Activated CD8-positive, alpha-beta memory T cell treated with anti-CD3 and anti-CD28 coated beads for 48 hours (primary cell): Measurements from ENCODE around the gene TPGS1.

Experiments used
- DNase-seq, 3 experiments: peaks; one replicate each; pipeline ENCODE4 v3.0.0-alpha.2; 2020; ENCODE audit warnings: low read depth in 2 of 3, low spot score in 2 of 3

Gene TPGS1

DNA sequence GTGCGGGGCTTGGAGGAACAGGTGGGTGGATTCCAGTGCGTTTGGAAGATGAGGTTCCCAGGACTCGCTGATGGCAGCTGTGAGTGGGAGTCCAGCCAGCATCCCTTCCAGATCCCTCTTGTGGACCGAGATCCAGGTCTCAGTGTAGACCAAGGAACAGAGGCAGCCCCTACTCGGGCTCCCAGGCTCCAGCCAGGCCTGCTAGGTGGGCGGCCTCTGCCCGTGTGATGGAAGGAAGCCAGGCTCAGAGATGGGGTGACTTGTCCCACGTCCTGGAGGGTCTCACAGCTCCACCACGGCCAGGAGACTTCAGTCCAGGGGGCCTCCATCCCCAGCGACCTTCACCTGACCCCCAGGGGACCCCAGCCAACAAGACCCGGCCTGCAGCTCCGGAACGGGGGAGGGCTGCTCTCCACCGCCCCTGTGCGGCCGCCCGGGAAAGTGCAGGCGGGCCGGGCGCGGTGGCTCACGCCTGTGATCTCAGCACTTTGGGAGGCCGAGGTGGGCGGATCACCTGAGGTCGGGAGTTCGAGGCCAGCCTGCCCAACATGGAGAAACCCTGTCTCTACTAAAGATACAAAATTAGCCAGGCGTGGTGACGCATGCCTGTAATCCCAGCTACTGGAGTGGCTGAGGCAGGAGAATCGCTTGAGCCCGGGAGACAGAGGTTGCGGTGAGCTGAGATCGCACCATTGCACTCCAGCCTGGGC lies 11.7 kb upstream of the TPGS1 start:
- DNase-seq, result peak; percentile 38 to 52 (median 42)

DNA sequence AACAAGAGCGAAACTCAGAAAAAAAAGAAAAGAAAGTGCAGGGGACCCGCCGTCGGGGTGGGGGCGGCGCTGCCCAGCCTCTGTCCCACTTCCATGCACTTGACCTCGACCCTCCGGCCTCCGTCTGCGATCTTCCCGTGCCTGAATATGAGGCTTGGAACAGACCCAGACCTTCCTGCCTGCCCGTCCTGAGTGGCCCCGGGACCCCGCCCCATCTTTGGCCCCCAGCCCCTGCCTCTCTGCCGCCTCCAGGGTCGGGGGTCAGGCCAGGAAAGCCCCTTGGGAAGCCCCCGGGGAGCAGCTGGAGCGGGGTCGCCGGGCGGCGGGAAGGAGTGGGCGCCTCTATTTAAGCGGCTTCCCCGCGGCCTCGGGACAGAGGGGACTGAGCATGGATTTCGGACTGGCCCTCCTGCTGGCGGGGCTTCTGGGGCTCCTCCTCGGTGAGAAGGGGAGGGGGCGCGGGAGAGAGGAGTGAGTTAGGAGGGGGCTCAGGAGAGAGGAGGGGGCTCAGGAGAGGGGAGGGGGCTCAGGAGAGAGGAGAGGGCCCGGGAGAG lies 11.1 kb upstream of the TPGS1 start, which contains the start of gene MADCAM1:
Gene MADCAM1 (plus strand): TSS at position 375 of the 554 bp plus-strand sequence. CDS start 14 bp downstream, at position 389.
- DNase-seq, result no peak

DNA sequence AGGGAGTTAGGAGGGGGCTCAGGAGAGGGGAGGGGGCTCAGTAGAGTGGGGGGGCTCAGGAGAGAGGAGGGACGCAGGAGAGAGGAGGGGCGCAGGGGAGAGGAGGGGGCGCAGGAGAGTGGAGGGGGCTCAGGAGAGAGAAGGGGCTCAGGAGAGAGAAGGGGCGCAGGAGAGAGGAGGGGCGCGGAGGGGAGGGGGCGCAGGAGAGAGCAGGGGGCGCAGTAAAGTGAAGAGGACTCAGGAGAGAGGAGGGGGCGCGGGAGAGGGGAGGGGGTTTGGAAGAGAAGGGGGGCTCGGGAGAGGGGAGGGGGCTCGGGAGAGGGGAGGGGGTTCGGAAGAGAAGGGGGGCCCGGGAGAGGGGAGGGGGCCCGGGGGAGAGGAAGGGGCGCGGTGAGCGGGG lies 10.3 kb upstream of the TPGS1 start:
- DNase-seq, result no peak

DNA sequence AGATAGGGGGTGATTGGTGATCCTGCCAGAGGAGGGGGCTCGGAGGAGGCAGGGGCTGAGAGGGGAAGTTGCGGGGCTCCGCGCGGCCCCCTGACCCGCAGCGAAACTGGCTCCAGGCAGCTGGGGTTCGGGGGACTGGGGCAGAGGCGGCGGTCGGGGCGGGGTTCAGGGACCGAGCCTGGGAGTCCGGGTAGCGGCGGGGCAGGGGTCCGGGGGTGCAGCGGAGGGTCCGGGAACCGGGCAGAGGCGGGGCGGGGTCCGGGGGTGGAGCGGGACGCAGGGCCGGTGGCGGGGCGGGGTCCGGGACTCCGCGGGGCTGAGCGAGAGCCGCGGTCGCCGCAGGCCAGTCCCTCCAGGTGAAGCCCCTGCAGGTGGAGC lies 9.8 kb upstream of the TPGS1 start:
- no peak for DNase-seq

DNA sequence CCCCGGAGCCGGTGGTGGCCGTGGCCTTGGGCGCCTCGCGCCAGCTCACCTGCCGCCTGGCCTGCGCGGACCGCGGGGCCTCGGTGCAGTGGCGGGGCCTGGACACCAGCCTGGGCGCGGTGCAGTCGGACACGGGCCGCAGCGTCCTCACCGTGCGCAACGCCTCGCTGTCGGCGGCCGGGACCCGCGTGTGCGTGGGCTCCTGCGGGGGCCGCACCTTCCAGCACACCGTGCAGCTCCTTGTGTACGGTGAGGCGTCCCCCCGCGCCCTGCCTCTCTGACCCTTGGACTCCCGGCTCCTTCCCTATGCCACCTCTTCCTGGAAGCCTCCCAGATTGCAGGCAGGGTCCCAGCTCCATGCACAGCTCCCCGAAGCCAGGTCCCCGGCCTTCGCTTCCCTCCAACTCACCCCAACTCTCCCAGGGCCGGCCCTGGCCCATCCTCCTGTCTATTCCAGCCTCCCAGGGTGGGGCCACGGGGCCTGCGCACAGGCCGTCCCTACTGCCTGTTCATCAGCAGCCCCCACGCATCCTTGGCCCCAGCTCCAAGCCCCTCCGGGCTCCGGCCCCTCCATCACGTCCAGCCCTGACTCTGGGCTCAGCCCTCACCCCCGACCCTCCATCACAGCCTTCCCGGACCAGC lies 9.3 kb upstream of the TPGS1 start:
- DNase-seq, result no peak

DNA sequence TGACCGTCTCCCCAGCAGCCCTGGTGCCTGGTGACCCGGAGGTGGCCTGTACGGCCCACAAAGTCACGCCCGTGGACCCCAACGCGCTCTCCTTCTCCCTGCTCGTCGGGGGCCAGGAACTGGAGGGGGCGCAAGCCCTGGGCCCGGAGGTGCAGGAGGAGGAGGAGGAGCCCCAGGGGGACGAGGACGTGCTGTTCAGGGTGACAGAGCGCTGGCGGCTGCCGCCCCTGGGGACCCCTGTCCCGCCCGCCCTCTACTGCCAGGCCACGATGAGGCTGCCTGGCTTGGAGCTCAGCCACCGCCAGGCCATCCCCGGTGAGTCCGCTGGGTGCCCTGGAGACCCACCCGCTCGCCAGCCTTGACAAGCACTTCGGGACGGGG lies 8.8 kb upstream of the TPGS1 start:
- DNase-seq, result no peak

DNA sequence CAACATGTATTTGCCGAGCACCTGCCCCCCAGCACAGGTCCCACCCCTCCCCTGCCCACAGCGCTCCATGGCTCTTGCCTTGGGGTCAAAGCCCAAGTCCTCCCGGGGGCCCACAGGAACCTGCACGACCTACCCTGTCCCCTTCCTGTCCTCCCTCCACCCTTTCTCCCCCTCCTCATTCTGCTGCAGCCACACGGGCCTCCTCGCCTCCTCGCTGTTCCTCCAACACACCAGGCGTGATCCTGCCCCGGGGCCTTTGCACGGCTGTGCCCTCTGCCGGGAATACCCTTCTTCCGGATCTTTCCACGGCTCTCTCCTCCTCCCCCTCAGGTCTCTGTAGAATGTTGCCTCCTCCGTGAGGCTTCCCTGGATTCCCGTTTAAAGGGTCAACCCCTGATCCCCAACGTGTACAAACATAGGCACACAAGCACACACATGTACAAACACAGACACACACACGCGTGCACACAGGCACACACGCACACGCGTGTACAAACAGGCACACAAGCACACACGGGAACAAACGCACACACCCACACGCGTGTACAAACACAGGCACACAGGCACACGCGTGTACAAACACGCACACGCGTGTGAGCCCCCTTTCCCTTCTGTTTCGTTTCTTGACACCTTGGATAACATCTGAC lies 8.2 kb upstream of the TPGS1 start:
- DNase-seq, result no peak

DNA sequence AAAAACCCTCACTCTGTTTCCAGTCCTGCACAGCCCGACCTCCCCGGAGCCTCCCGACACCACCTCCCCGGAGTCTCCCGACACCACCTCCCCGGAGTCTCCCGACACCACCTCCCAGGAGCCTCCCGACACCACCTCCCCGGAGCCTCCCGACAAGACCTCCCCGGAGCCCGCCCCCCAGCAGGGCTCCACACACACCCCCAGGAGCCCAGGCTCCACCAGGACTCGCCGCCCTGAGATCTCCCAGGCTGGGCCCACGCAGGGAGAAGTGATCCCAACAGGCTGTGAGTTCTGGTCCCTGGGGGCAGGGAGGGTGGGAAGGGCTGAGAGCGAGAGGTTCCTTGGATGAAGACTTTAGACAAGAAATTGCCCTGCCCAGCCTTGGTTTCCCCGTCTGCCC lies 5.7 kb upstream of the TPGS1 start:
- no peak for DNase-seq

DNA sequence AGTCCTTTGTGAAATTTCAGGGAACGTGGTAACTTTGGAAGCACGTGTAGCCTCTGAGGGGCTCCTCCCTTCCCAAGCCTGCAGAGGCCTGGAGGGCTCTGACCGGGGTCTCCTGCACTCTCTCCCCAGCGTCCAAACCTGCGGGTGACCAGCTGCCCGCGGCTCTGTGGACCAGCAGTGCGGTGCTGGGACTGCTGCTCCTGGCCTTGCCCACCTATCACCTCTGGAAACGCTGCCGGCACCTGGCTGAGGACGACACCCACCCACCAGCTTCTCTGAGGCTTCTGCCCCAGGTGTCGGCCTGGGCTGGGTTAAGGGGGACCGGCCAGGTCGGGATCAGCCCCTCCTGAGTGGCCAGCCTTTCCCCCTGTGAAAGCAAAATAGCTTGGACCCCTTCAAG lies 2.7 kb upstream of the TPGS1 start:
- DNase-seq, result no peak

DNA sequence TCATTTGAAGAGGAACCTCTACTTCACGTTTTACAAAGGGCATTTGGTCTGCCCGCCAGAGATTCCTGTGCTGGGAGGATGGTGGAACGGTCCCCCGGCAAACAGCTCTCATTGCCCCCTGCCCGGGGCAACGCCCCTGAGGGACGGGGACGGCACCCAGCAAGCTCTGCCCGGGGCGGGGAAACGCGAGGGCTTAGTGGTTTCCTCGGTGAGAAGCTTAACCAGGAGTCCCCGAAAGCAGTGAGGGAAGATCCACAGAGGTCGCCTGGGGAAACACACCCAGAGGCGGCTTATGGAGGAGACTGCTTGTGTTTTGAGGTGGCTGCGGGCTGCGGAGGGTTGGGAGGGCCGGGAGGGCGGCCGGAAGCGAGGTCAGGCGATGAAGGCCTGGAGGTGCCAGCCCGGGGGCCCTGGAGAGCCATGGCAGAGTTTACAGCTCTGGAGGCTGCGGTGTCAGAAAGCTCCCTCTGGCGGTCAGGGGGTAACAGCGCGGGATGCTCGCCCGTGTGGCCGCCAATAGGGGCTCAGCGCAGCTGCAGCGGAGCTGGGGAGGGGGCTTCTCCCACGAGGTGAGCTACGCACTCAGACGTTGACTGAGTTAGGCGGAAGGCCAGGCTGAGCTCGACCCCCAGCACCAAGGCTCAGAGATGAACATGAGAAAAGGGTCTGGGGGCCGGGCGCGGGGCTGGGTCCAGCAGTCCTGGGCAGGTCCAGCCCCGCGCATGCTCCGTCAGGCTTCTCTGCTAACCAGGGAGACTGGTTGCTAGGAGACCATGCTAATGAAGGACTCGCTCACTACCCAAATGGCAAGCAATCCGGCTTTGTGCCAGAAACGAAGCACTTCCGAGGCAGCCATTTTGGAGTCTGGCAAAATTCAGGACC lies 652 bp upstream of the TPGS1 start:
- DNase-seq, result peak; percentile 85 to 94 (median 87)

DNA sequence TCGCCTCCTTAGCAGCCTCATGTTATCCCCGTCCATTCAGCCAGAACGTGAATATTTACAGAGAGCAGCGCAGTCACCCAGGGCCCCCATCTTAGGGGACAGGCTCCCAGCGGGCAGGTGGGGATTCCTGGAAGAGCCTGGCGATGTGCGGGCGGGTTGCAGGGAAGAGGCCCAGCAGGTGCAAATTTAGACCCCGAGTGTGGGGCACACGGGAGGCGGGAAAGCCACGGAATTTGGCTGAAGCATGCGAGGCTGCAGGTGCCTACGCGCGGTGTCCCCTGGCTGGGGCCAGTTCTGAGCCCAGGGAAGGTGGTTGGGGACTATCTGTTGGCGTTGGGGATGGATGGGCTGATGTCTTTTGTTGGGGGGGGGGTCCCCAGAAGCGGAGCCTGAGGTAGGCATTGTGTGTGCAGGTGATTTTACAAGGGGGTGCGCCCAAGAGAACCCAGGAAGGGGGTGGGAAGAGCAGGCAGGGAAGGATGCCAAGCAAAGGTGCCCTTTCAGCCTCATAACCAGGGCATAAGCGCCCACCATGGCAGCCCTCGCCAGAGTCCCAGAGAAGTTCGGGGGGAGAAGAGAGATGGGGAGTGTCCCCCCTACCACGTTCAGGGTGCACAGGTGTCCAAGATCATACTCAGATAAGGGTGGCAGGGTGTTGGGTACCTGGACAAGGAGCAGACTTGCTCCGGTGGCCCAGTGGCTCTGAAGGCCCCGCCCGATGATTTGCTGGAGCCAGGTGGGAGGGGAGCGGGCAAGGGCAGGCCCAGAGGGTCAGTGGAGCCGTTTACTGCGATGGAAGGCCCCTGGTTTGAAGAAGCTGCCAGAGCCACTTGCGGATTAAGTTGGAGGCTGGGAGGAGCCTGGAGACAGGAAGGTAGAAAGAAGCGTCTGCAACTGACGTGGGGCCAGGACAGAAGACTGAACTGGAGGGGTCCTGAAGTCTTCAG lies 1.2 kb downstream of the TPGS1 start:
- no peak for DNase-seq

DNA sequence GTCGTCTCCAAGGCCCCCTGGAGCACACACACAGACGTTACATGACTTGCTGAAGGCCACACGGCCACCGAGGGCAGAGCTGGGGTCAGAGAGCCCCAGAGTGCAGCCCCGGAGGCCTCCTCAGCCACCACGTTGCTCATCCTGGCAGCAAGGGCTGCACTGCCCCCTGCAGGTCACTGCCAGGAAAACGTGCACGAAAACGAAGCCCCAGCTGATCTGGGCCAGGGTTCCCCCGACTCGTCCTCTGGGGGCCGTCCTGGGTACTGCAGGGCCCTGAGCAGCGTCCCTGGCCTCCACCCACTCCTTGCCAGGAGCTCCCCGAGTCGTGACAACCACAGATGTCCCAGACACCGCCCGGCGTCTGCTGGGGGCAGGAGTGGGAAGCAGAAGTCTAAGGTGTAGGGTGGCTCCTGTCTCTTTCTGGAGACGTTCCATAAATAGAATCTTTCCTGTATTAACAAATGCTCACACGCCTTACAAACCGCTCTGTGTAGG lies 3.4 kb downstream of the TPGS1 start:
- peak; percentile 86 to 93 (median 87) for DNase-seq

DNA sequence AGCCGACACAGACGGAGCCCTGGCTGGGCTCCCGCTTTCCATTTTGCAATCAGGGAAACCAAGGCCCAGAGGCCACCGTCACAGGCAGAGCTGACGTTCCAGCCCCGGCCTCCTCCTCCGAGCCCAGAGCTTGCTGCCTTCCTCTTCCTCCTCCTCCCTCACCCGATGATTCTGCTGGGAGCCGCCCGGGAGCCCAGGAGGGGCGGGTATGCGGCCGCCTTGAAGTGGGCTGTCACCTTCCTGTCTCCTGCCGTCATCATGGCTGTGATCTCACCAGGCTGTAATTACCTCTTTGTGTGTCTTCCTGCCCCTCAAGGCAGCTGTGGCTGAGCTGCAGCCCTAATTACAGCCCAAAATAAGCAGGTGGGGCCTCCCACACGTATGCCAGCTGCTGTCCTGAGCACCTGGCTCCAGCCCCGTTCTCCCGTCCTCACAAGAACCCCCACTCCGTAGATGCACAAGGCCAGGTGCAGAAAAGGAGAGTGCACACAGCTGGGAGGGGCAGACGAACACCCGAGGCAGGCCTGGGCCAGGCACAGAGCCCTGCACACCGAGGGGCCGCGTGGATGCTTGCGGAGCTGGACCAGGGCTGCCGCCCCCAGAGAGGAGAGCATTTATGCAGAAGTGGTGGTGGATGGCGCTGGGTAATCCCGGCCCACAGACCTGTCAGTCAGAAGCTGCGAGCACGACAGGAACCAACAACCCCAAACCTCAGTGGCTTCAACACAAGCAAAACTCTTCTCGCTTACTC lies 4.0 kb downstream of the TPGS1 start:
- DNase-seq, result peak; percentile 38 to 62 (median 48)

DNA sequence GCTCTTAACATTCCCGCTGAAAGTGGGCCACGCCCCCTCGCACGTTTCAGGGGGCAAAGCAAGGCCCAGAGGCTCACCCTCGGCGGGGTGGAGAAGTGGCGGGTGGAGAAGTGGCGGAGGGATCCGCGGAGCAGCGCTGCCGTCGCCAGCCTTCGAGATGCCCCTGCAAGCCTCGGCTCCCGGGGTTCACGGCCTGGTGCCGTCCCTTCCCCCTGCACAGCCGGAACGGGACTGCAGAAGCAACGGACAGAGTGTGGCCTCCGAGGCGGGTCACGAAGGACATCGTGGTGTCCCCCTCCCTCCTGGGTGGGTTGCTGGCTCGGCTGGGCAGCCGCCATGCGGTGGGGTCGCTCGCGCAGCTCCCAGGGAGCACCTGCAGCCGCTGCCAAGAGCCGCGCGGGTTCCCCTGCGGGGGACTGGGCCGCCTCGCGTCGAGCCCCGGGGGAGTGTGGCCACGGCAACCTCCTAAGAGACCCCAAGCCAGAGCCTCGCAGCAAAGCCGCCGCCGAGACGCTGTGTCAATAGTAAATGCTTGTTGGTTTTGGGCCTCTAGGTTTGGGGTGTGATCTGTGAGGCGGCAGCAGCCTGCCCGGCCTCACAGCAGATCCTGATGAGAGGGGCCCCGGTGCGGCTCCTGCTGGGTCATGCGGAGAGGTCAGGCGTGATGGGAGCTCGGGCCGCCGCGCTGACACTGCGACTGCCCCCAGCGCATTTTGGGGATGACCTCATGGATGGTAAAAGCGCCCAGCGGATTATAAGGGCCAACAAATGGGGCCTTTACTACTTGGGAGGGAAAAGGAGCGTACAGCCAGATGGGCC lies 5.5 kb downstream of the TPGS1 start:
- no peak for DNase-seq

DNA sequence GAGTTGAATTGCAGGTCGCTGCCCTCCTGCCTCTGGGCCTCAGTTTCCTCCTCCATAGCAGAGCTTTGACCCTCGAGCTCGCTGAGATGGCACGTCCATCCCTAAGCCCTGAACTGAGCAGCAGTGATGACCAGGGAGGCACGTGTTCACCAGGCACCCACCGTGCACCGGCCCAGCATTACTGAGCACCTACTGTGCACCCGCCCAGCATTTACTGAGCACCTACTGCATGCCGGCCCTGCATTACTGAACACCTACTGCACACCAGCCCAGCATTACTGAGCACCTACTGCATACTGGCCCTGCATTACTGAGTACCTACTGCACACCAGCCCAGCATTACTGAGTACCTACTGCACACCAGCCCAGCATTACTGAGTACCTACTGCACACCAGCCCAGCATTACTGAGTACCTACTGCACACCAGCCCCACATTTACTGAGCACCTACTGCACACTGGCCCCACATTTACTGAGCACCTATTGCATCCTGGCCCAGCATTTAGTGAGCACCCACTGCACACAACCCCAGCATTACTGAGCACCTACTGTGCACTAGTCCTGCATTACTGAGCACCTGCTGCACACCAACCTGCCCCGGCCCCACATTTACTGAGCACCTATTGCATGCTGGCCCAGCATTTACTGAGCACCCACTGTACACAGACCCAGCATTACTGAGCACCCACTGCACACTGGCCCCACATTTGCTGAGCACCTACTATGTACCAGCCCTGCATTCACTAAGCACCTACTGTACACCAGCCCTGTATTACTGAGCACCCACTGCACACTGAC lies 6.3 kb downstream of the TPGS1 start:
- no peak for DNase-seq

DNA sequence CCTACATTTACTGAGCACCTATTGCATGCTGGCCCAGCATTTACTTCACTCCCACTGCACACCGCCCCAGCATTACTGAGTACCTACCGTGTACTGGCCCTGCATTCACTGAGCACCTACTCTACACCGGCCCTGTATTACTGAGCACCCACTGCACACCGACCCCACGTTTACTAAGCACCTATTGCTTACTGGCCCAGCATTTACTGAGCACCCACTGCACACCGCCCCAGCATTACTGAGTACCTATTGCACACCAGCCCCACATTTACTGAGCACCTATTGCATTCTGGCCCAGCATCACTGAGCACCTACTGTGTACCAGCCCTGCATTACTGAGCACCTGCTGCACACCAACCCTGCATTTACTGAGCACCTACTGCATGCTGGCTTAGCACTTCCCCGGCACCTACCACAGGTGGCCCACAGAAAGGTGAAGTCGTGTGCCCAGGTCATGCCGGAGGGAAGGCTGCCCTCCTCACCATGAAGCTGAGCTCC lies 6.9 kb downstream of the TPGS1 start:
- DNase-seq, result no peak
